Amygdala (tissue), 56 donors: ENCODE data around the gene FOXP1.

Experiments used
- DNase-seq, 56 donors: peaks; one replicate each; lab custom pipeline; 2025; lab: John Stamatoyannopoulos, UW

Gene FOXP1

DNA sequence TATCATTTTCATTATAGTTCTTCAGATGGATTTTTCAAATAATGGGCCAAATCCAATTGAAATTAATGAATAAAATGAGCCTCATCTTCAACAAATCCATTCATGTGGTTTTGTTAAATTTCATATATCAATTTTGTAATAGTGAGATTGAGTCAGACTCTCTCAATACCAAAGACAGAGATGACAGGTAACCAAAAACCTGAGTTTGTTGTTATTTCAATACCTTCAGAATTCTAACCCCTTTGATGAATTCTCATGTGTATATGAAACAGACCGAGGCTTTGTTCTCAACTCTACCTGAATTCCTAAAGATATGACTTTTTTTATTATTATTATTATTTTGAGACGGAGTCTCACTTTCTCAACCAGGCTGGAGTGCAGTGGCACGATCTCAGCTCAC is 92.8 kb downstream of the FOXP1 start:
- no peak for DNase-seq

DNA sequence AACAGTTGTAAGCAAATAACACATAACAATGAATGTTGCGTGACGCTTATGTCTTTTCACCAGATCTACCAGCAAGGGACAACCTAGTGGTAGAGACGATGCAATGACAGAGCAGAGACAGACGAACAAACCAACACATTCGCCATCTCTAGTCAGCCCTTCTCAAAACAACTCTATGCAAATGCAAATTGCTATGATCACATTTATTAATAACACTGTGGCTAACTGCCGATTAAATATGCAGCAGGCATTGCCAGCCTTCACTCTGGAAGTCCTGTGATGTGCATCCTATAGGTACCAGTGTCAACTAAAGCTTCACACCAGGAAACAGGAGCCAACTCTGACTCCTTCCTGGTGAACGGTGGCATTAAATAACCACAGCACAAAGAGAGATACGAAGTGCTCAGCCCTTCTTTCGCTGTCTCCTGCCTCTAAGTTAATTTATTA is 94.2 kb downstream of the FOXP1 start:
- no peak for DNase-seq

GRCh38 chr3:71488882-71489281 is 94.6 kb downstream of the FOXP1 start:
- no peak for DNase-seq

GRCh38 chr3:71488391-71488809 is 95.1 kb downstream of the FOXP1 start:
- no peak for DNase-seq

GRCh38 chr3:71487418-71487817 is 96.1 kb downstream of the FOXP1 start:
- DNase-seq = no peak

GRCh38 chr3:71486831-71487230 is 96.7 kb downstream of the FOXP1 start:
- no peak for DNase-seq

DNA sequence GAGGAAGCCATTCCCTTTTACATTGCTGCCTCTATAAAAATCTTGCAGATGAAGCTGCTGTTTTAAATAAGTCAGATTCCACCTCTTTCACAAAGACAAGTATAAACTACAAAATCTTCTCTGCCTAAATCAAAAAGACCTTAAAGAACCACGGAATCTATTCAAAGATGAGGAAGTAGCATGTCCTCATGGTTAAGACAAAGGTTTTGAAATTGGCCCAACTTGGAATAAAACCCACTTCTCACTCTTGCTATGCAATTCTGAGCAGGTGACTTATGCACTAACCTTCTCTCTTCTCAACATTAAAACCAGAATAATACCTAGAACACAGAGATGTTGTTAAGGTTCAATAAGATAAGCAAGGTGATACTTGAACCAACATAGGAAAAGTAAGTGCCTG is 97.6 kb downstream of the FOXP1 start:
- DNase-seq = no peak

DNA sequence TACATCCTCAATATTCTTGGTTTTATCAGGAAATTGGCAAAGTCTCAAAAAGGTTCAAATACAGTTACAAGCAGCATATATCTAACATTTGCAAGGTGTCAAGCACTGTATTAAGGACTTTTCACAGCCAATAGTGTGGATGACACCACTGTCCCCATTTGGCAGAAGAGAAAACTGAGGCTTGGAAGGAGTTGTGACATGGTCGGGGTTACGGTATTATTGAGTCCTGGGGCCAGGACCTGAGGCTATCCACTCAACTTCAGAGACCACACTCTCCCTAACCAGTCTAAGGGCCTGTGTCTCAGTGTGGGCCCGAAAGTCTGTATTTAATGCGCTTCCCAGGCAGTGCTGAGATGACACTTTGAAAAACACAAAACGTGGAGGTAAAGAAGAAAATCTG is 99.1 kb downstream of the FOXP1 start:
- DNase-seq = no peak

GRCh38 chr3:71484047-71484446 is 99.5 kb downstream of the FOXP1 start:
- no peak for DNase-seq

DNA sequence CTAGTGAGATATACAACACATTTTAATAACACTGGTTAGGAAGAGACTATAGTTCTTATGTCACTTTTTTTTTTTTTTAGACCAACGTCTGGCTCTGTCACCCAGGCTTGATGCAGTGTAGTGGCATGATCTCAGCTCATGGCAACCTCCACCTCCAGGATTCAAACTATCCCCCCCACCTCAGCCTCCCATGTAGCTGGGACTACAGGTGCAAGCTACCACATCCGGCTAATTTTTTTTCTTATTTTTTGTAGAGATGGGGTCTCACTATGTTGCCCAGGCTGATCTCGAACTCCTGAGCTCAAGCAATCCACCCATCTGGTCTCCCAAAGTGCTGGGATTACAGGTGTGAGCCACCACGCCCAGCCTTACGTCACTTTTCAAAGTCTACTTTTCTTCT is 100.8 kb downstream of the FOXP1 start:
- no peak for DNase-seq

GRCh38 chr3:71478568-71478967 is 105.0 kb downstream of the FOXP1 start:
- no peak for DNase-seq

GRCh38 chr3:71476950-71477349 is 106.6 kb downstream of the FOXP1 start:
- DNase-seq = no peak

DNA sequence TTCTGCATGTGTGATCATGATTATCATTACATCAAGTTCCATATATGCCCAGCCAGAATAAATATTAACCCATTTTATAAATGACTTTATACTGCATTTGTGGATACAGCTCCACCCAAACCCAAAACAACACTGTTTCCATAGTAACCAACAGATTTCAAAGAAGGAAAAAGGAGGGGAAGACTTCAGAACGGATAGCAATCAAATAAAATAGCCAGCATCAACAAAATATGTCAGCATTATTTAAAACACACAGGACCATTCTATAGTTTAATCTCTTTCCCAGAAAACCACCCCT is 114.4 kb downstream of the FOXP1 start:
- DNase-seq = no peak

- no peak for DNase-seq
These were observed 115.0 kb downstream of the FOXP1 start for GRCh38 chr3:71468311-71469137.

- peak in 16 of 56 donors; percentile 4 to 35 (median 18) for DNase-seq
These were observed 117.0 kb downstream of the FOXP1 start for GRCh38 chr3:71466483-71466882.

- no peak for DNase-seq
These were observed 118.0 kb downstream of the FOXP1 start for GRCh38 chr3:71465371-71466036.

GRCh38 chr3:71464613-71465012 is 118.9 kb downstream of the FOXP1 start:
- no peak for DNase-seq

GRCh38 chr3:71463617-71464016 is 119.9 kb downstream of the FOXP1 start:
- no peak for DNase-seq

DNA sequence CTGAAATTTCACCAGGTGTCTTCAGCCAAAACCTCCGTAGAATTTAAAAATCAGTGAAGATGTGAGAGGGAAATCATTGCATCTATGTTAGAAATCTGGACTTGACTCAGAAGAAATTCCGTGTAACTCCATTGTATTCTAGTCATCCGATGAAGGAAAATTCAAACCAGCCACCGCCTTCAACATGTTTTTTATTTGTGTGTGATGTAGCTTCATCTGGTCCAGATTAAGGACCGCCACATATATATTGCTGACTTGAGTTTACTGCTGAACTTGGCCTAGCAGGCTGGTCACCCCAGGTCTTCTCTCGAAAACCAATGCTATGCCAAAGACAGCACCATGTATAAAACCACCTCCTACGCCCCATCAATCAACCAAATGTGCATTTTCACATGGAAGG is 120.9 kb downstream of the FOXP1 start:
- no peak for DNase-seq

DNA sequence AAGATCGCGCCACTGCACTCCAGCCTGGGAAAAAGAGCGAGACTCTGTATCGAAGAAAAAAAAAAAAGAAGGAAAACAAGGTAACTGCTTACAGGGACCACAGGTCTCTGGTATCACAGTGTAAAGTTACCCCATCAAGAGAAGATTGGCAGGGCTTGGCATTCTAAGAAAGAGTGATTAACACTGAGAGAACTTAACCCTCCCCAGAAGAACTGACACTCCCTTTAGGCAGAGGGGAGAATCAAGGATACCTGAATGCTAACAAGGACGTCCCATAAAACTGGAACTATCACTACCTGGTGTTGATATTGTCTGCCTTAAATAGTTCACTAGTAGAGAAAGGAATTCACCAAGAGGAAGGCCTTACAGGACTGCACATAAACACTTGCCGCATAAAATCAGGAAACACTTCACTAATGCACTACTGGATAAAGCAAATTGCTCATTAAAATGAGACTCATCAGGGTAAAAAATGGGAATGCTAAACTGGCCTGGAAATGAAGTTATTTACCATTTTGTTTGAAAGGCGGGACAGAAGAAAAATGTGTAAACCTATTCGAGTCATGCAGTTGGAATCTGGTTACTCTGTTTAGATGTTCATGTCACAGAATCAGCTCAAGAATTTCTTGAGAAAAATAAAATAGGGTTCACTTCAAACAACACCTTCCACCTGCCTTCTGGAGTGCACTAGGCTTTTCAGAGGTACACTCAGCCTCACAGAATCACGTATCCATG is 121.6 kb downstream of the FOXP1 start:
- no peak for DNase-seq

- no peak for DNase-seq
These were observed 122.4 kb downstream of the FOXP1 start for GRCh38 chr3:71461114-71461513.

DNA sequence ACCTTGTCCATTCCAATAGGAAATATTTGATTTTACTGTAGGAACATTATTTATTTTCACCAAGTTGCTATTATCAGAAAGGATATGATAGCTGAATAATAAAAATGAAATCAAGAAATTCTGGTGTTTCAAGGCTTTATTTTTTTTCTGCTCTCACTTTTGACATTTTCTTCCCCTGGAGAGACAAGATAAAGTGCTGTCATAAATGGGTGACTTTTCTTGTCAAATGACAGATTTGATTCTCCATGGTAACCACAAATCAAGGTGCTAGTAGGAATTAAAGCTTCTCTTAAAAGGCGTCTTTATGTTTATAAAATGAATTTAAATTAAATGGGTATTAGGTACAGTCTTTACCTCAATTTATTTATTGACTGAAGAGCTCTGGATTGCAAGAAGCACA is 124.6 kb downstream of the FOXP1 start:
- DNase-seq = no peak
